Karpas-422 (cell line): ENCODE data around the gene TFF1. TPM values are rescaled to one million over a fixed set of nuclear protein-coding genes. Genes with fewer than 3 reads are reported as not detected.

Experiments used
- DNase-seq: peaks from one replicate; pipeline ENCODE4 v3.0.0-alpha.2; 2015
- H2AFZ ChIP-seq: fragments of 200-600 bp; sonication (generic); 2 replicates; pipeline ENCODE4 v1.6.1; 2014; ENCODE audit warnings: antibody characterized with exemption, low read length, mixed read lengths
- H3K27ac ChIP-seq: fragments of 200-600 bp; sonication (generic); 2 replicates; pipeline ENCODE4 v1.5.1; 2014; ENCODE audit warnings: mild to moderate bottlenecking, low read length, moderate library complexity
- H3K27me3 ChIP-seq: fragments of 200-600 bp; sonication (generic); 2 replicates; pipeline ENCODE4 v1.6.1; 2014; ENCODE audit warnings: low read length, mixed read lengths
- H3K36me3 ChIP-seq: fragments of 200-600 bp; sonication (generic); 2 replicates; pipeline ENCODE4 v1.6.1; 2014; ENCODE audit warnings: low read length, mixed read lengths; ENCODE audit not compliant: insufficient read depth
- H3K4me1 ChIP-seq: fragments of 200-600 bp; sonication (generic); 2 replicates; pipeline ENCODE4 v1.6.1; 2014; ENCODE audit warnings: mild to moderate bottlenecking, low read length, mixed read lengths
- H3K4me2 ChIP-seq: fragments of 200-600 bp; sonication (generic); 2 replicates; pipeline ENCODE4 v1.6.1; 2014; ENCODE audit warnings: low read length, low read depth, mild to moderate bottlenecking; ENCODE audit not compliant: poor library complexity, severe bottlenecking
- H3K4me3 ChIP-seq: fragments of 200-600 bp; sonication (generic); 2 replicates; pipeline ENCODE4 v1.5.1; 2014; ENCODE audit warnings: mild to moderate bottlenecking, antibody characterized with exemption, low read length, mixed read lengths
- H3K79me2 ChIP-seq: fragments of 200-600 bp; sonication (generic); 2 replicates; pipeline ENCODE4 v1.6.1; 2014; ENCODE audit warnings: mild to moderate bottlenecking, low read length, mixed read lengths
- H3K9ac ChIP-seq: fragments of 200-600 bp; sonication (generic); 2 replicates; pipeline ENCODE4 v1.6.0; 2014; ENCODE audit warnings: low read length
- H3K9me2 ChIP-seq: fragments of 200-600 bp; sonication (generic), shearing (Covaris generic); replicated peaks from 2 replicates; pipeline ENCODE4 v1.6.0; 2014; ENCODE audit warnings: mild to moderate bottlenecking, low read length, moderate library complexity; ENCODE audit not compliant: insufficient read depth
- H3K9me3 ChIP-seq: fragments of 300-700, 200-600 bp; sonication (generic); 2 replicates; pipeline ENCODE4 v1.6.1; 2014; ENCODE audit warnings: low read length, mixed read lengths
- H4K20me1 ChIP-seq: fragments of 200-600 bp; sonication (generic); 2 replicates; pipeline ENCODE4 v1.6.1; 2014; ENCODE audit warnings: mild to moderate bottlenecking, antibody characterized with exemption, low read length, low read depth; ENCODE audit not compliant: insufficient read depth
- total RNA-seq: library from RNA; depleted of rRNA; stranded (reverse); fragments of >200 nt; shearing (Covaris generic); gene quantifications from 2 replicates; pipeline ENCODE4 v1.2.3, GENCODE V29; 2014; ENCODE audit warnings: low replicate concordance

Gene TFF1
- total RNA-seq, 1 experiment from 2014 or later = not detected

DNA sequence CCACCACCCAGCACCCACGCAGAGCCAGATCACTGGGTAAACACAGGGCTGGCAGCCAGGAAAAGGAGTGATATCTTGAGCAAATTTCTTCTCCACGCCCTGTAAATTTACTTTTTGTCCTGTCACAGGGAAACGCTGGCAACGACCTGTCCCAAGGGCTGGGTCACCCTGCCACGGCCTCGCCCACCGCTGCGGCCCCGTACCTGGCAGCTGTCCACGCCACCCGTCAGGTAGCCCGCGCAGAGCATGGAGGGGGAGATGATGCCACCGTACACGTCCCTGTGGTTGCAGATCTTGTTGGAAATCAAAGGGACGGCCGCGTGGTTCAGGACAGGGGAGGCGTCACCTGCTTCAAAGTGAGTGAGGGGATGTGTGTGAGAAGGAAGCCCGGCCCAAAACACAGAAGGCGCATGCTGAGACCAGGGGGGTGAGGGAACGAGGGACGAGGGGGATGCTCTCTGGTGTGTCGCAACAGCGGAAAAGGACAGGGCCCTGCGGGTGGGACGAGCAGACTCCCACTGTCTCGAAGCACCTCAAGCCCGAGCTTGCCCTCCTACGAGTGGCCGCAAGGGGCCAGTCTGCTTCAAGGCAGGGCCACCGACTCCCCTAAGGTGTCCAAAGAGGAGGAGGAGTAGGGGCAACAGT is 10.1 kb upstream of the TFF1 start:
- Histone ChIP-seq H3K4me1 (peaks cover 9% of the 10 kb centered on the region), H2AFZ (no peak overlapping the region), H3K36me3 (no peaks in the 10 kb centered on the region), H3K79me2 (no peaks in the 10 kb centered on the region), H3K9ac (no peak overlapping the region), H3K9me3 (no peaks in the 10 kb centered on the region), H3K4me3 (no peak overlapping the region), H3K27ac (no peak overlapping the region), H3K9me2 (no peaks in the 10 kb centered on the region), H3K27me3 (no peaks in the 10 kb centered on the region), H4K20me1 (0 out of 2 replicates have a peak, but pooled peaks cover 7% of the 10 kb centered on the region), H3K4me2 (no peak overlapping the region)
- peak; percentile 66 for DNase-seq

DNA sequence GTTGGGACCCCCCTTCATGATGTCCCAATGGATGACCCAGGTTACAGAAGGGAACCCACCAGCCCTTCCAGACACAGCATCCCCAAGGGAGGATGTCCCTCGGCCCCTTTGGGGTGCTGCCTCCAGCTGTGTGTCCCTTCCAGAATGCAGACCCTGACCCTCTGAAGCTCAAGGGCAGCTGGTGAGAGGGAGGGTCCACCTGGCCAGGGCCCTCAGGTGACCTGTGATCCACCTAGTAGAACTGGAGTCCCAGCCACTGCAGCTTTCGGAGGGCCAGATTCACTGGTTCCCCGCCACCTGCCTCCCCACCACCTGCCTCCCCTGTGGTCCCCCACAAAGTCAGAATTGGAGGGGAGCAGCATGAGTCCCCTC is 9.6 kb upstream of the TFF1 start:
- Histone ChIP-seq H3K9ac (no peak overlapping the region), H2AFZ (no peak overlapping the region), H3K36me3 (no peaks in the 10 kb centered on the region), H3K4me1 (peaks cover 9% of the 10 kb centered on the region), H3K27ac (no peak overlapping the region), H3K4me3 (no peak overlapping the region), H3K4me2 (no peak overlapping the region), H3K79me2 (no peaks in the 10 kb centered on the region), H3K27me3 (no peaks in the 10 kb centered on the region), H3K9me3 (no peaks in the 10 kb centered on the region), H3K9me2 (no peaks in the 10 kb centered on the region), H4K20me1 (0 out of 2 replicates have a peak, but pooled peaks cover 7% of the 10 kb centered on the region)
- DNase-seq = no peak

DNA sequence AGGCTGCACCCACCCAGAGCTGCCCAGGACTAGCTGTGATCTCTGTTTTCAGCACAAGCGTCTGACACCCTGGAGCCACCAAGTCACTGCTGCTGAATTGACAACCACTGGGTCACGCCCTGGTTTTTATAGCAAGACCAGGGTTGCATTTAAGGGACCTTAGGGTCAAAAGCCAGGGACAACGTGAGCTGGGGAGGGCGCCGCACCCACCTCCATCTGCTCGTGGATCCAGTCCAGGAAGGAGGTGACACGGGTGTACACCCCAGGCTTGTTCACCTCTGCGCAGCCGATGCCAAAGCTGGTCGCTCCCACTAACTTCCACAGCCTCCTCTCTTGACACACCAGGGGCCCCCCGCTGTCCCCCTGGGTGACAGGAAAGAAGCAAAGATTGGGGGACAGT is 9.2 kb upstream of the TFF1 start:
- Histone ChIP-seq H3K27ac (no peak overlapping the region), H3K4me3 (no peak overlapping the region), H2AFZ (no peak overlapping the region), H3K4me2 (no peak overlapping the region), H4K20me1 (0 out of 2 replicates have a peak, but pooled peaks cover 7% of the 10 kb centered on the region), H3K36me3 (no peaks in the 10 kb centered on the region), H3K79me2 (no peaks in the 10 kb centered on the region), H3K9ac (no peak overlapping the region), H3K4me1 (peaks cover 9% of the 10 kb centered on the region), H3K9me3 (no peaks in the 10 kb centered on the region), H3K27me3 (no peaks in the 10 kb centered on the region), H3K9me2 (no peaks in the 10 kb centered on the region)
- no peak for DNase-seq

DNA sequence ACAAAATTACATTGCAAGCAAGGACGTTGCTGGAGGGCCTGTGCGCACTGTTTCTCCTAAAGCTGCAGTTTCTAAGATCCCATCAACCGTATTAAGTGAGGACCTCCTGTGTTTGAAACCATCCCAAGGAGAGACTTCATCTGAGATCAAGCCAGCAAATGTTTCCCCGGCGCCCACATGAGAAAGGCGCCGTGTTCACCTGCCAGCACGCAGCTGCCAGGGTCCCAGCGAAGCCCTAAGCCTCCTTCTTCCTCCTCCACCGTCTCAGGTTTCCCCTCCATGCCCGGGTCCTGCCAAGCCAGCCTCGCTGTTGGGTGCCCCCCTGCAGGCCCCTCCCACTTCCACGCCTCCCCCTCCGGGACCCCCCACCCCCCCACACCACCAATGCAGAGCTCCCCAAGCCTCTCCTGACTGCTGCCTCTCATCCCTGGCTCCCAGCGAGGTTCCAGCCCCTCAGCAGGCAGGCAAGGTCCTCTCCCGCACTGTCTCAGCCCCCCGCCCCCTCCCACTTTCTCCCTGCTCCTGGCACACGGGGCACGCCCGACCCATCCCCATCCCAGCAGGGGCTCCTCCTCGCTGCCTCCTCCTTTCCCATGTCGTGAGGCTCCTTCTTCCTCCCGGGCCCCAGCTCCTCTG is 8.6 kb upstream of the TFF1 start:
- no peaks in the 10 kb centered on the region for H3K9me3 ChIP-seq
- H3K9ac ChIP-seq = no peak overlapping the region
- no peaks in the 10 kb centered on the region for H3K79me2 ChIP-seq
- no peaks in the 10 kb centered on the region for H3K9me2 ChIP-seq
- H3K27ac ChIP-seq = no peak overlapping the region
- no peak overlapping the region for H3K4me2 ChIP-seq
- H3K36me3 ChIP-seq = no peaks in the 10 kb centered on the region
- H2AFZ ChIP-seq = no peak overlapping the region
- no peaks in the 10 kb centered on the region for H3K27me3 ChIP-seq
- H3K4me3 ChIP-seq = no peak overlapping the region
- H4K20me1 ChIP-seq = 0 out of 2 replicates have a peak, but pooled peaks cover 7% of the 10 kb centered on the region
- H3K4me1 ChIP-seq = peaks cover 8% of the 10 kb centered on the region
- DNase-seq = no peak

DNA sequence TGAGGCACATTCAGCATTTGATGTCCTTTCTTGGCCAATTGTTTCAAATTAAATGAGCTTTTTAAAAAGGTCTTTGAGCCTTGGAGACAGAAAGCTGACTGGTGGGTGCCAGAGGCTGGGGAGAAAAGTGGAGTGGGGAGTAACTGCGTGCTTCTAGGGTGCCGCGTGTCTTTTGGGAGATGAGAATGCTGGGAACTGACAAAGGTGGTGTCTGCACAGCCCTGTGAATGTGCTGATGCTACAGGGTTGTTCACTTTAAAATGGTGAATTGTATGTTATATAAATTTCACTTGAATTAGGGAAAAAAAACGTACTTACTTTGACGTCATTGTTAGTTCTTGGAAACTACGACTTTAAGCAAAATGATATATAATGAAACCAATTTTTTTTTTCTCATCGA is 8.1 kb upstream of the TFF1 start:
- no peak overlapping the region for H3K27ac ChIP-seq
- H3K79me2 ChIP-seq = no peaks in the 10 kb centered on the region
- H3K36me3 ChIP-seq = no peaks in the 10 kb centered on the region
- no peaks in the 10 kb centered on the region for H3K9me3 ChIP-seq
- no peak for DNase-seq
- H3K9me2 ChIP-seq = no peaks in the 10 kb centered on the region
- peaks cover 3% of the 10 kb centered on the region for H3K4me1 ChIP-seq
- no peak overlapping the region for H2AFZ ChIP-seq
- 0 out of 2 replicates have a peak, but pooled peaks cover 7% of the 10 kb centered on the region for H4K20me1 ChIP-seq
- no peak overlapping the region for H3K4me3 ChIP-seq
- no peak overlapping the region for H3K4me2 ChIP-seq
- H3K9ac ChIP-seq = no peak overlapping the region
- H3K27me3 ChIP-seq = no peaks in the 10 kb centered on the region

DNA sequence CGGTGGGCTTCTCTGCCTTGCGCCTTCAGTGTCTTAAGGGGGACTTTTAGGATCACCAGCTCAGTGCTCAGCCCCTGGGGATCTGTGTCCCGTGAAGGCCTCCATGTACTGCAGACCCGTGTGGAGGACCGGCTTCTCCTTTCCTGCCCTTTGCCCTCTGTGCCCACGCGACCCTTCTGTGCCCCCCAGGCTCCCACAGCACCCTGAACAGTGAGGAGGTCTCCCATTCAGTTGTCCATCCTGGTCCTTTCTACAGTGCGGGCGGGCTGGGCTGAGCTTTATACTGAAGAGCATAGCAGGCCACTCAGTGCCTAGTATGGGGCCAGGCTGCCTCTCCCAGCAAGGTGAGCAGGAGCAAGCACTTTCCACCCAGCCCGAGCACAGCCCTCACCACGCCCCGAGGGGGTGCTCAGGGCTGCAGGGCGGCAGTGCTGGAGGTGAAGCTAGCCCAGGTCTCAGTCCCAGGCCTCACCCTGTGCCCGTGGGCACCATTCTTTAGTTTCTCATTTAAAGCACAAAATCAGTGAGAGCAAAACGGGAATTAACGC is 7.6 kb upstream of the TFF1 start:
- H3K36me3 ChIP-seq = no peaks in the 10 kb centered on the region
- no peaks in the 10 kb centered on the region for H3K27me3 ChIP-seq
- H4K20me1 ChIP-seq = 0 out of 2 replicates have a peak, but pooled peaks cover 7% of the 10 kb centered on the region
- H2AFZ ChIP-seq = no peak overlapping the region
- DNase-seq = no peak
- H3K9me3 ChIP-seq = no peaks in the 10 kb centered on the region
- no peaks in the 10 kb centered on the region for H3K9me2 ChIP-seq
- H3K79me2 ChIP-seq = no peaks in the 10 kb centered on the region
- H3K4me1 ChIP-seq = no peaks in the 10 kb centered on the region
- no peak overlapping the region for H3K27ac ChIP-seq
- H3K4me3 ChIP-seq = no peak overlapping the region
- no peak overlapping the region for H3K9ac ChIP-seq
- no peak overlapping the region for H3K4me2 ChIP-seq

DNA sequence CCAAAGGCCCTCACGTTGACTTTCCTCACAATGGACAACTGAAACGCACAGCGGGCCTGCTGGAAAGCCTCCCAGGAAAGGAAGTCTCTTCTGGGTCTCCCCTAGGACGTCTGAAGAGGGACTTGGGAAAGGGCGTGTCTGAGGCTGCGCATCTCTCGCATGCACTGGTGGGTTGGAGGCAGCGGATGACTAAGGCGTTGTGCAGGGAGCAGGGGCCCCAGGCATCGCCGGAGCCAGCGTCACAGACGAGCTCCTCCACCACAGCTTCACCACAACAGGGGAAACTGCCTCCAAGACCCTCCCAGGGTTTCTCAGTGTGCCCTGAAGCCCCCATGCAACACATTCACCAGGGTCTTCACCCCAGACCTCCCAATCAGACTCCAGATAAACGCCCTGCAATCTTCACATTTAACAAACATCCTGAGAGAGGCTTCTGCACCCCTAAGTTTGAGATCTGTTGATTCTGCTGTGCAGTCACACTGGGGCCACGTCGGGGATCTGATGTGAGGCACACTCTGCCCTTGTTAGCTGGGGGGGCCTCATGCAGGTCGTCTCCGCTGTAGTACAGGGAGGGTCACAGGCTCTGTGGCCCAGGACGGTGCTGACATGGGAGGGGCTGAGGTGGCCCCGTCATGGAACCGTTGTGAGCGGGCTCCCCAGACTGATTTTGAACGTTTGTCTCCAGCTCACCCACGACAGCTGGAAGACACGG is 7.0 kb upstream of the TFF1 start:
- no peak for DNase-seq

More for the DNA sequence above, 7.0 kb upstream of the TFF1 start:
- Histone ChIP-seq H3K27me3 (no peaks in the 10 kb centered on the region), H3K27ac (no peak overlapping the region), H3K9me2 (no peaks in the 10 kb centered on the region), H3K9me3 (no peaks in the 10 kb centered on the region), H3K36me3 (no peaks in the 10 kb centered on the region), H3K4me3 (no peak overlapping the region), H3K79me2 (no peaks in the 10 kb centered on the region), H3K4me1 (no peaks in the 10 kb centered on the region), H3K4me2 (no peak overlapping the region), H4K20me1 (0 out of 2 replicates have a peak, but pooled peaks cover 7% of the 10 kb centered on the region), H2AFZ (no peak overlapping the region), H3K9ac (no peak overlapping the region)
